HL-60 (cell line): Measurements from ENCODE around the gene LILRB2.
"Not testable (repeated sequence)": the region's sequence is repeated elsewhere in the genome, so short reads cannot be mapped to it uniquely, and the experiment has no call there.

ENCODE experiments used
- DNase-seq, 2 experiments: peaks; one replicate each; pipeline ENCODE4 v3.0.0-alpha.2; 2010 to 2020; ENCODE audit warnings: low read depth in 1 of 2, low spot score in 1 of 2
- H3K27ac ChIP-seq: fragments of 250-450 bp; sonication (Bioruptor Pico); replicated peaks from 2 replicates; pipeline ENCODE4 v1.5.1; 2020; ENCODE audit warnings: mild to moderate bottlenecking, moderate library complexity
- H3K27me3 ChIP-seq: fragments of 250-450 bp; sonication (Bioruptor Pico); 2 replicates; pipeline ENCODE4 v1.5.1; 2021; ENCODE audit warnings: mild to moderate bottlenecking, moderate library complexity; ENCODE audit not compliant: insufficient read depth, poor library complexity, severe bottlenecking
- H3K4me3 ChIP-seq: replicated peaks from 2 replicates; pipeline ENCODE4 v1.5.1; 2011; ENCODE audit warnings: mild to moderate bottlenecking, control low read depth, low read length; ENCODE audit not compliant: insufficient read depth
- GABPA ChIP-seq: IDR thresholded peaks from 2 replicates; pipeline ENCODE4 v1.6.1; 2012; ENCODE audit warnings: low read depth
- REST ChIP-seq: IDR thresholded peaks from 2 replicates; pipeline ENCODE4 v1.6.1; 2012; ENCODE audit warnings: low read depth; ENCODE audit not compliant: insufficient replicate concordance
- SPI1 ChIP-seq: IDR thresholded peaks from 2 replicates; pipeline ENCODE4 v1.6.1; 2012; ENCODE audit warnings: low read depth, mild to moderate bottlenecking, borderline replicate concordance
- TF ChIP-seq, protein P1 (sequence below): IDR thresholded peaks from one replicate; pipeline ENCODE4 v1.5.1; 2011; ENCODE audit warnings: low read length, control low read depth, inconsistent platforms; ENCODE audit not compliant: insufficient read depth

LILRB2 gene

DNA sequence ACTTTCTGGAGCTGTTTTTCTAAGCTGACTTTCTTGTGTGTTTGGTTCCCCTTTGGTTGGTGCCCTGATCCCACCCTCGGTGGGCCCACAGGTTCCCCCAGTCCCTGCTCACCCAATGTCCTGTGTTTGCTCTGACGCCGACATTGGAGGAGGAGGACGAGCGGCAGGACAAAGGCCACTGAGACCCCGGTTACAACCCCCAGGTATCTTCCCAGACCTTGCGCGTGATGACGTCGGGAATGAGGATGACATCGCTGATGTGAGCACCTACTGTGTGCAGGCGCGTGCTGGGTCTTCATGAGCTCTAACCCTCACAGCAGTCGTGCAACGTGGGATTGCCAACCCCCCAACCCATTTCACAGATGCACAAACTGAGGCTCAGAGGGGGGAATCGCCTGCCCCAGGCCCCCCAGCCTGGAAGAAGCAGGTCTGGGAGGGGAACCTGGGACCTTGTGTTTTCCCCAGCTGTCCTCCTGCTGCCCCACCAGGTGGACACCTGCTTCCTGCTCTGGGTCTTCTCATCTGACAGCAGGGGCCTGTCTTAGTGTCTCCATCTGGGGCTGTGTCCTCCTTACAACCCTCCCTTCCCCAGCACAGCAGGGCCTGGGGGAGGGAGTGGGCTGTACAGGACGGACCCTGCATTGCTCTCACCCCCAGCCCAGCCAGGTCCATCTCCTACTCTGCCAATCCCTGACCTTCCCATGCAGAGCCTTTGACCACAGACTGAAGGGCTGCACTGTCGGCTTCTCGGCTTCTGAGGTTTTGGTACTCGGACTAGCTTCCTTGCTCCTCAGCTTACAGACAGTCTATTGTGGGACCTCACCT is 33.6 kb downstream of the LILRB2 start:
- Histone ChIP-seq H3K27me3 (peaks cover 3% of the 10 kb centered on the region), H3K4me3 (no peak overlapping the region), H3K27ac (no peak overlapping the region)
- no peak for DNase-seq
- TF ChIP-seq, protein P1, sequence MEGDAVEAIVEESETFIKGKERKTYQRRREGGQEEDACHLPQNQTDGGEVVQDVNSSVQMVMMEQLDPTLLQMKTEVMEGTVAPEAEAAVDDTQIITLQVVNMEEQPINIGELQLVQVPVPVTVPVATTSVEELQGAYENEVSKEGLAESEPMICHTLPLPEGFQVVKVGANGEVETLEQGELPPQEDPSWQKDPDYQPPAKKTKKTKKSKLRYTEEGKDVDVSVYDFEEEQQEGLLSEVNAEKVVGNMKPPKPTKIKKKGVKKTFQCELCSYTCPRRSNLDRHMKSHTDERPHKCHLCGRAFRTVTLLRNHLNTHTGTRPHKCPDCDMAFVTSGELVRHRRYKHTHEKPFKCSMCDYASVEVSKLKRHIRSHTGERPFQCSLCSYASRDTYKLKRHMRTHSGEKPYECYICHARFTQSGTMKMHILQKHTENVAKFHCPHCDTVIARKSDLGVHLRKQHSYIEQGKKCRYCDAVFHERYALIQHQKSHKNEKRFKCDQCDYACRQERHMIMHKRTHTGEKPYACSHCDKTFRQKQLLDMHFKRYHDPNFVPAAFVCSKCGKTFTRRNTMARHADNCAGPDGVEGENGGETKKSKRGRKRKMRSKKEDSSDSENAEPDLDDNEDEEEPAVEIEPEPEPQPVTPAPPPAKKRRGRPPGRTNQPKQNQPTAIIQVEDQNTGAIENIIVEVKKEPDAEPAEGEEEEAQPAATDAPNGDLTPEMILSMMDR: no peak

DNA sequence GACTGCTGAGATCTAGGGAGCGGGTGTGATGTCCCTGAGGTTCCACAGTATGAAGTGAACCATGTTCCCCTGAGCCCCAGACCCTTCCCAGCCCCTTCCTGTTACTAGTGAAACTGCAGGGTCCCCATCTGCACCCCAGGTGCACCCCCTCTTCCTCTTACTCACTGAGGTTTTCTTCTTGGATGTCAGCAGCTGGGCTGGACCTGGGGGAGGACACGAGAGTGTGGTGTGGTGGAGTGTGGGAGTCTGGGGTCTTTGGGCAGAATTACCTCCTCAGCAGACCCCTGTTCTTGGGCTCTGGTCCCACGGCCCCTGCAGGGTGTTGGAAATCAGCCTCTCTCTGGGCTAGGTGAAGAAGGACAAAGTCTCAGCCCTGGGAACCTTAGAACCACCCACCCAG is 35.0 kb downstream of the LILRB2 start:
- Histone ChIP-seq H3K27ac (no peak overlapping the region), H3K4me3 (no peak overlapping the region), H3K27me3 (peaks cover 3% of the 10 kb centered on the region)
- TF ChIP-seq REST (no peak), GABPA (no peak)
- TF ChIP-seq, protein P1: no peak
- no peak for DNase-seq

DNA sequence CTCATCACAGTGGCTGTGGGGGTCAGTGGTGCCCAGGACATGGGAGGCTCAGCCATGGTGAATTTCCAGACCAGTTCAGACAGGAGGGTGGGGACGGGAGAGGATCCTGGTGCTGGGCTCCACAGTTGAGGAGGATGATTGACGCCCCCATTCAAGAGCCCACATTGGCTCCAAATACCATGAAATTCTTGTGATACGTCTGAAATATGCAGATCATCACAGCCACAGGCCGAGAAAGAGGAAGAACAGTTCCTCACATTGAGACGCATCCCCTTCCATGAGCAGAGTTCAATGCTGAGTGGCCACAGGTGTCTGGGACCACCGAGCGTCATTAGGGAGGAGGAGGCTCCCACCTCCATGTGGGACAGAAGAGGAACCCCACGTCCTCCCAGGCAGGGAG is 37.1 kb downstream of the LILRB2 start:
- DNase-seq: peak in 1 of 2 experiments; percentile 23
- not testable (repeated sequence) for H3K27ac ChIP-seq, H3K27me3 ChIP-seq, H3K4me3 ChIP-seq

DNA sequence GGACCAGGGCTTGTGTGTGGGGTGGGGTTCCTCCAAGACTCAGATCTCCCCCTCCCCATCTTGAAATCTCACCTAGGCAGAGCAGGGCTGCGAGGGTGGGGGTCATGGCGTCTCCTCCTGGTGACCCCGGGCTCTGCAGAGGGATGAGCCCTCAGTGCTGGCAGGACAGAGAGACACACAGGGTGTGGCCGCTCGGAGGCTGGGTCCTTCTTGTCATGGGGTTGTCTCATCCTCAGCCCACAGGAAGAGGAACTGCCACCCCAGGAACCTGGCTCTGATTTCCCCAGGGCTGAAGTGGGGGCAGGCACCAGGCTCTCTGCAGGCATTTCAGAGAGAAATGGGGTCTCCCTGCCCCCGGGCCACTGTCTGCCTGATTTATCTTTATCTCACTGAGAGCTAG is 38.3 kb downstream of the LILRB2 start, which contains the start of gene LILRA6:
TSS of gene LILRA6 (minus strand) at position 145 of the 400 bp plus-strand sequence.
- DNase-seq: peak in 1 of 2 experiments; percentile 42
- not testable (repeated sequence) for H3K27me3 ChIP-seq, H3K27ac ChIP-seq, H3K4me3 ChIP-seq
- peak; percentile 33; the same call in 1 of the 2 replicates for TF ChIP-seq SPI1

DNA sequence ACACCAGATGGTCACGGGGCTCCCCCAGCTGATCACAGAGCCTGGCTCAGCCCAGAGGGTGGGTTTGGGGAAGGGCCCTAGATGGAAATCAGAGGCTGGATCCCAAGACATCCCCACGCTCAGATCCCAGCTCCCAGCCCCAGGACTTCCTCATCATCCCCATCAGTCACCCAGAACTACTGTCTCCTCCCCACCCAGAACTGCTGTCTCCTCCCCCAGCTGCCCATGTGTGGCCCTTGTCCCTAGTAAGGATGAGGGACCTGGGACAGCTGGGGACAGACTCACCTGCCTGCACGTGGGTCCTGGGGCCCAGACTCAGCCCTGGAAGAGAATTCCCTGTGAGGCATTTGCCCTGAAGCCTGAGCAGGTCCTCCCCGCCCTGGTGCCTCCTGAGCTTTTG is 38.7 kb downstream of the LILRB2 start:
- H3K27me3 ChIP-seq, H3K4me3 ChIP-seq, DNase-seq, H3K27ac ChIP-seq: not testable (repeated sequence)

GRCh38 chr19:54240372-54241336 is 40.3 kb downstream of the LILRB2 start:
- not testable (repeated sequence) for DNase-seq, H3K27me3 ChIP-seq, H3K4me3 ChIP-seq, H3K27ac ChIP-seq

DNA sequence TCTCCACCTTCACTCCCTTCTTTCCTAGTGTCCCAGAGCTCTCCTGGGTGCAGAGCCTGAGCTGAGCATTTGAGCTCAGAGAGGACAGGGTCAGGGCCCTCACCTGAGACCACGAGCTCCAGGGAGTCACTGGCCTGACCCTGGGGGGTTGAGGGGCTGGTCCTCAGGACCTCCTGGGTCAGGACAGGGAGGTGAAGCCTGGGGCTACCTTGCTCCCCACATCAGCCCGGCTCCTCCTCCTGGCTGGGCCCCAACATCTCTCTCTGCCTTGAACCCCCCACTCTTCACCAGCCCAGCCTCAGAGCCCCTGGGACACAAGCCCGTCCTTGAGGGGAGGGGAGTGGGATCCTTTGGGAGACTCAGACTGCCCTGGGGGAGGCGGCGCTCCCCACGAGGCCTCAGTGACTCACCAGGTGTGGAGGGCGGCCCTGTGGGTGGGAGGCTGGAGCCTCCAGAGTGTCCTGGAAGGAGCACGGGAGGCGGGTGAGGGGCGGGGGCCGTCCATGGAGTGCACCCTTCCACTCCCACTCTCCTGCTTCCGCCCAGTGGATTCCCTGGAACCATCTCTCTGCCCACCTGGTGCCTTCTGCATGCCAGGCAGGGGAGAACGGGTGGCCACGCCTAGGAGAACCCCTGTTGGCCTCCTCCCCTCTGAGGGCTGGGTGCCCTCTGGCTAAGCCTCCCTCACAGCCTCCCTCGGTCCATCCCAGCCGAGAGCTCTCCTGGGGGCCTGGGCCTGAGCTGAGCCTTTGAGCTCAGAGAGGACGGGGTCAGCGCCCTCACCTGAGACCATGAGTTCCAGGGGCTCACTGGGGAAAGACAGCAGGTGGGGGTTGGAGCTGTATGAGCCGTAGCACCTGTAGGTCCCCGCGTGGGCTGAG is 41.2 kb downstream of the LILRB2 start:
- H3K27me3 ChIP-seq, DNase-seq, H3K4me3 ChIP-seq, H3K27ac ChIP-seq: not testable (repeated sequence)
